Measurements from ENCODE around the gene BBOX1. TPM values are rescaled to one million over a fixed set of nuclear protein-coding genes. Genes with fewer than 3 reads are reported as not detected.
"Not testable (repeated sequence)": the region's sequence is repeated elsewhere in the genome, so short reads cannot be mapped to it uniquely, and the experiment has no call there.

The BBOX1 gene
- total RNA-seq, 1 donor from 2014 or later, result 0.90 TPM

DNA sequence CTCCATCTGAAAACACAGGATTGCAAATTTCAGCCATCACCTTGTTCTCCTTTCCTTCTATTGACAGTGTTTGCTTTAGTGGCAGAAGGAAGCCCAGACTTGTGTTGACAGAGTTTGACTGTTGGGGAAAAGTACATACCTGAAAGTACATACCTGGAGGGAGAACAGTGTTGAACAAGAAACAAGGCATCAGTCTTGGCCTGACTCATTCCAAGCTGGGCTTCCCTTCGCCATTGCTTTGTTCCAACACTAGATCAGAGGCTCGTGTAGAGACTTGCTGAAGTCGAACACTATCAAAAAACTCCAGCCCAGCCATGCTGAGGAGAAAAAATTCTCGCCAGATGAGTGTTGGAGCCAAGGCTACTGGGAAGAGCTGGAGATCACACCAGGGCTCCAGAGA is 133.4 kb downstream of the BBOX1 start:
- Mint-ChIP-seq H3K9me3 (ENCODE audit: low read depth) (peaks cover 1% of the 10 kb centered on the region), H3K36me3 (ENCODE audit: low read depth) (no peaks in the 10 kb centered on the region), H3K27ac (ENCODE audit: unreplicated experiment) (no peak overlapping the region), H3K4me3 (ENCODE audit: unreplicated experiment) (no peak overlapping the region), H3K4me1 (ENCODE audit: low read depth) (no peaks in the 10 kb centered on the region), H3K27me3 (ENCODE audit: low read depth) (no peaks in the 10 kb centered on the region)
- TF ChIP-seq, protein P1, sequence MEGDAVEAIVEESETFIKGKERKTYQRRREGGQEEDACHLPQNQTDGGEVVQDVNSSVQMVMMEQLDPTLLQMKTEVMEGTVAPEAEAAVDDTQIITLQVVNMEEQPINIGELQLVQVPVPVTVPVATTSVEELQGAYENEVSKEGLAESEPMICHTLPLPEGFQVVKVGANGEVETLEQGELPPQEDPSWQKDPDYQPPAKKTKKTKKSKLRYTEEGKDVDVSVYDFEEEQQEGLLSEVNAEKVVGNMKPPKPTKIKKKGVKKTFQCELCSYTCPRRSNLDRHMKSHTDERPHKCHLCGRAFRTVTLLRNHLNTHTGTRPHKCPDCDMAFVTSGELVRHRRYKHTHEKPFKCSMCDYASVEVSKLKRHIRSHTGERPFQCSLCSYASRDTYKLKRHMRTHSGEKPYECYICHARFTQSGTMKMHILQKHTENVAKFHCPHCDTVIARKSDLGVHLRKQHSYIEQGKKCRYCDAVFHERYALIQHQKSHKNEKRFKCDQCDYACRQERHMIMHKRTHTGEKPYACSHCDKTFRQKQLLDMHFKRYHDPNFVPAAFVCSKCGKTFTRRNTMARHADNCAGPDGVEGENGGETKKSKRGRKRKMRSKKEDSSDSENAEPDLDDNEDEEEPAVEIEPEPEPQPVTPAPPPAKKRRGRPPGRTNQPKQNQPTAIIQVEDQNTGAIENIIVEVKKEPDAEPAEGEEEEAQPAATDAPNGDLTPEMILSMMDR (IDR thresholded peaks at IDR 0.05), result no peak
- DNase-seq (ENCODE audit: low spot score), result no peak

DNA sequence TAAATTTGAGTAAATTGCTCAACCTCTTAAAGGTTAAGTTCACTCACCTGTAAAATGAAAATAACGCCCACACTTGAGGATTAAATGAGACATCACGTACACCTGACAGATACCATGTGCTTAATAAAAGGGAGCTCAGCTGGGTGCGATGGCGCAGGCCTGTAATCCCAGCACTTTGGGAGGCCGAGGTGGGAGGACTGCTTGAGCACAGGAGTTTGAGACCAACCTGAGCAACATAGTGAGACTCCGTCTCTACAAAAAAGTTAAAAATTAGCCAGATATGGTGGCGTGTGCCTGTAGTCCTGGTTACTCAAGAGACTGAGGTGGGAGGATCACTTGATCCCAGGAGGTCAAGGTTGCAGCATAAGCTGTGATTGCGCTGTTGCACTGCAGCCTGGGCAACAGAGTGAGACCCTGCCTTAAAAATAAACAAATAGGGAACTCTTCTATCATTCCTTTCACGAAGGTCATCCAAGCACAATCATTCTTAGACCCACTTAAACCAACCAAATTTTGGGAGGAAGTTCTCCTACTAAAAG is 134.1 kb downstream of the BBOX1 start:
- Mint-ChIP-seq H3K27ac (ENCODE audit: unreplicated experiment) (no peak overlapping the region), H3K9me3 (ENCODE audit: low read depth) (no peaks in the 10 kb centered on the region), H3K4me3 (ENCODE audit: unreplicated experiment) (no peak overlapping the region), H3K36me3 (ENCODE audit: low read depth) (no peaks in the 10 kb centered on the region), H3K27me3 (ENCODE audit: low read depth) (no peaks in the 10 kb centered on the region), H3K4me1 (ENCODE audit: low read depth) (no peaks in the 10 kb centered on the region)
- TF ChIP-seq, protein P1 (IDR thresholded peaks at IDR 0.05), result no peak
- DNase-seq (ENCODE audit: low spot score), result no peak

DNA sequence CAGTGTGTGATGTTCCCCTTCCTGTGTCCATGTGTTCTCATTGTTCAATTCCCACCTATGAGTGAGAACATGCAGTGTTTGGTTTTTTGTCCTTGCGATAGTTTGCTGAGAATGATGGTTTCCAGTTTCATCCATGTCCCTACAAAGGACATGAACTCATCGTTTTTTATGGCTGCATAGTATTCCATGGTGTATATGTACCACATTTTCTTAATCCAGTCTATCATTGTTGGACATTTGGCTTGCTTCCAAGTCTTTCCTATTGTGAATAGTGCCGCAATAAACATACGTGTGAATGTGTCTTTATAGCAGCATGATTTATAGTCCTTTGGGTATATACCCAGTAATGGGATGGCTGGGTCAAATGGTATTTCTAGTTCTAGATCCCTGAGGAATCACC is 134.9 kb downstream of the BBOX1 start:
- H3K9me3 Mint-ChIP-seq (ENCODE audit: low read depth); H3K4me3 Mint-ChIP-seq (ENCODE audit: unreplicated experiment); H3K27me3 Mint-ChIP-seq (ENCODE audit: low read depth); H3K36me3 Mint-ChIP-seq (ENCODE audit: low read depth); H3K4me1 Mint-ChIP-seq (ENCODE audit: low read depth); DNase-seq (ENCODE audit: low spot score); H3K27ac Mint-ChIP-seq (ENCODE audit: unreplicated experiment): not testable (repeated sequence)

Other genes starting within 250 kb of the BBOX1 start
- gene FIBIN, start 46.7 kb upstream of the BBOX1 start, total RNA-seq, result 98.5 to 258 TPM (median 102 TPM) in 3 replicates

Measured in chondrocyte (in vitro differentiated cells).